Muscle of leg (tissue), 11 donors: ENCODE measurements around the gene ACKR2. TPM values are rescaled to one million over a fixed set of nuclear protein-coding genes. Genes with fewer than 3 reads are reported as not detected.

Source experiments
- DNase-seq: peaks from one replicate; pipeline ENCODE4 v3.0.0; 2013
- H3K27ac ChIP-seq: one replicate; pipeline ENCODE4 v1.5.1; 2013; ENCODE audit warnings: mild to moderate bottlenecking, low read length, control low read depth
- H3K27me3 ChIP-seq: one replicate; pipeline ENCODE4 v1.6.1; 2013; ENCODE audit warnings: low read length; ENCODE audit not compliant: control insufficient read depth, insufficient read depth
- H3K36me3 ChIP-seq: one replicate; pipeline ENCODE4 v1.6.1; 2013; ENCODE audit warnings: low read length; ENCODE audit not compliant: control insufficient read depth, insufficient read depth
- H3K4me1 ChIP-seq: one replicate; pipeline ENCODE4 v1.6.1; 2013; ENCODE audit warnings: low read length; ENCODE audit not compliant: control insufficient read depth, insufficient read depth
- H3K4me3 ChIP-seq: one replicate; pipeline ENCODE4 v1.5.1; 2013; ENCODE audit warnings: low read length, control low read depth
- H3K9me3 ChIP-seq: replicated peaks from 2 replicates; pipeline ENCODE4 v1.6.1; 2013; ENCODE audit warnings: low read depth, low read length; ENCODE audit not compliant: control insufficient read depth
- WGBS: methylation state at CpG from one replicate; pipeline ENCODE4 v1.1.5; 2013; ENCODE audit warnings: missing lambda C conversion rate; ENCODE audit not compliant: insufficient coverage; 5-methylcytosine and 5-hydroxymethylcytosine counted together
- polyA plus RNA-seq, 8 donors: library from polyadenylated mRNA; unstranded; fragments of 120-200 nt; gene quantifications; one replicate each; pipeline versions ENCODE4 v1.2.1 to v1.2.3, GENCODE V29; 2013; ENCODE audit warnings: inconsistent platforms in 1 of 8, low replicate concordance in 1 of 8; ENCODE audit not compliant: insufficient read length in 8 of 8, insufficient read depth in 1 of 8
- total RNA-seq: library from RNA; stranded (reverse); fragments of 120-200 nt; gene quantifications from one replicate; pipeline ENCODE4 v1.2.4, GENCODE V29; 2013

ACKR2 gene
- total and polyA plus RNA-seq, 9 donors = 0.26 to 0.69 (median 0.53) TPM

DNA sequence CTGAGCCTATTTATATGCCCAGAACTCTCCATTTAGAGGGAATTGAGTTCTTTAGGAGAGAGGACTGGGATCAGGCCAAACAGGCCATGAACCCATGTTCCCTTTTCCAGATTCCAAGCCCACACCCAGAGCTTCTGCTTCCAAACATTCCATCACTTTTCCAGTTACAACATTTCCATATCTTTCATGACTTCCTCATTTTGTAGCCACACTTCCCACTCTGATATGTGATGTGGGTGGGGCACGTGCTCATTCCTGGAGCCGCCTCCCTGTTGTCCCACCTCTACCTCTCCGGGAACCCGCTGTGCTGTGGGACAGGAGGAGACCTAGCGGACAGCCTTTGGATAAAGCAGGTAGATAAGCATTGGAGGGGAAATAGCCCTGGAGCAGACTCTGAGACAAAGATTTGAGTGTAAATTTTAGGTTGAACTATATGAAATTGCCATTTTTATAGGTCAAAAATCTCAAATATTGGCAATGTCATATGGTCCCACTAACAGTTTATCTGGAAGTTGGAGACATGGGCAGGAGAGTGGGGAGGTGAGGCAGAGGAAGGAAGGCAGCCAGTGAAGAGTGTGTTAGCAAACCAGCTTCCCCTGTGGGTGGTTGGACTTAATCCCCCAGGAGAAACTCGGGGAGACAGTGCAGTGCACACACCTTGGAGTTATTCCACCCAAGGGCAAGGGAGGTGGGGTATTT, 34.6 kb downstream of the ACKR2 start:
- peak; percentile 74 for DNase-seq
- peaks cover 20% of the 10 kb centered on the region for H3K4me1 ChIP-seq
- no peaks in the 10 kb centered on the region for H3K36me3 ChIP-seq
- no peak overlapping the region for H3K4me3 ChIP-seq
- WGBS = no CpG with 5 or more reads among the region's 6 CpGs
- H3K27ac ChIP-seq = no peak overlapping the region
- no peaks in the 10 kb centered on the region for H3K9me3 ChIP-seq
- H3K27me3 ChIP-seq = no peaks in the 10 kb centered on the region

DNA sequence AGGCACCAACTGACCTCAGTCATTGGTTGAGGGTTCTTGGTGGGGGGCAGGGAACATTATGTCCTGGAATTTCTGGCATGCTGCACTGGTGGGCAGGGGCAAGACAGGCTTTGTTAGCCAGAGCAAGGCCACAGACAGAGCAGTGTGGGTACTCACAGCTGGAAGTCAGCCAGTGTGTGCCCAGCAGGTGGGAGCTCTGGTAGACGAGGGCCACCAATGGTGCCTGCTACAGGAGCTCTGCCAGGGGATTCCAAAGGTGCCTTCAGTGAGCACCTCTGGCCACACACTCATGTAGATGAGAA, 35.1 kb downstream of the ACKR2 start:
- WGBS = 63% methylated on average over 1 of the region's 1 CpG
- no peak for DNase-seq
- no peak overlapping the region for H3K4me3 ChIP-seq
- peaks cover 20% of the 10 kb centered on the region for H3K4me1 ChIP-seq
- no peak overlapping the region for H3K27ac ChIP-seq
- no peaks in the 10 kb centered on the region for H3K36me3 ChIP-seq
- no peaks in the 10 kb centered on the region for H3K9me3 ChIP-seq
- H3K27me3 ChIP-seq = no peaks in the 10 kb centered on the region

DNA sequence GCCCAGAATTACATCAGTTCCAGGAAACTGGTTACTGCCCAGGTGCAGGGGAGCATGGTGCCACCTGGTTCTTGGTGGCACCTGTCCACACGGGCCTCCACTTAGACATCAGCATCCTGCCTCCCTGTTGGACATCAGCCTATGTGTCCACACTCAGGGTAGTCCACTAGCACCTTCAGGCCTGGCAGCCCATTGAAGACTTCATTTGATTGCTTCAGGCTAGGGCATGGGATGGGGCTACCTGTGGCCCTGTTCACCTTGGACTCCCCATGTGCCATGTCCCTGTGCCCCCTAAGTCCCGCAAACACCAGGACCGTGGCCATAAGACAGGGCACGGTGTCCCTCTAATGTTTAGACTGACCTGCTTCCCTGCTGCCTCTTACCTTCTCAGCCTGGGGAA, 35.6 kb downstream of the ACKR2 start:
- no peak for DNase-seq
- WGBS = no CpG with 5 or more reads among the region's 4 CpGs
- Histone ChIP-seq H3K27ac (no peak overlapping the region), H3K4me3 (no peak overlapping the region), H3K4me1 (peaks cover 20% of the 10 kb centered on the region), H3K9me3 (no peaks in the 10 kb centered on the region), H3K36me3 (no peaks in the 10 kb centered on the region), H3K27me3 (no peaks in the 10 kb centered on the region)

DNA sequence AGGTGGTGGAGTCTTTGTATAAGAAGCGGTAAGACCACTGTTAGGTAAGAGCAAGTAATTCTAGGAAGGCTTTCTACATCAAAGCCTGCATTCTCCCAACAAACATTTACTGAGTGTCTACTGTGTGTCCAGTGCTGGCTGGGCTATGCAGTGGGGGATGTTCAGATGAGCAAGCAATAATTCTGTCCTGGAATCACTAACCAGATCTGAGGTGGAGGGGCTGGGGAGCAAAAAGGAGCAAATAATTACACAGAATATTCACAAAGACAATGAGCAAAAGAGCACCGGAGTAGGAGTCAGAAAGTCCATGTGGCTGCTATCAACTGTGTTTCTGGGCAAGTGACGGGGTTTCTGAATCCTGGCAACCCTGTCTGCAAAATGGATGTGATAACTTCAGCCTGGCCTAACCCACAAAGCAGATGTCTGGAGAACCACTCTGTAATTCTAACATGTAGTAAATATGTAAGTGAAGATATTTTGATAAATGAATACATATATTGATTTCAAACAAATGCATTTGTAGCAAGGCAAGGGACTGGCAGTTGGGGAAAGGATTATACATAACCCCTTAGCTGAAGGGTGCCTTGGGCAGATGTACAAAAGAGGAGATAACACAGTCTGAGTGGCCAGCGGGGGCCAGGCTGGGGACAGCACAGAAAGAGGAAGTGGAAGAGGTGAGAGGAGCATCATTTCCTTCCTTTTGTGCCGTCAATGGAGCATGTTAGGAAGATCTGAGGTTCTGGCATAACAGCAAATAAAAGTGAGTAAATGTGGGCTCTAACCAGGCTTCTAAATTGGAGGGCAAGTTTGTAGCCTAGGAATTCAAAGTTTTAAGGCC, 37.7 kb downstream of the ACKR2 start:
- 50% methylated on average over 1 of the region's 5 CpGs for WGBS
- peaks cover 28% of the 10 kb centered on the region for H3K4me1 ChIP-seq
- H3K4me3 ChIP-seq = no peak overlapping the region
- no peaks in the 10 kb centered on the region for H3K9me3 ChIP-seq
- DNase-seq = peak; percentile 68
- no peaks in the 10 kb centered on the region for H3K27me3 ChIP-seq
- no peaks in the 10 kb centered on the region for H3K36me3 ChIP-seq
- peak overlapping the region; percentile 80 for H3K27ac ChIP-seq

DNA sequence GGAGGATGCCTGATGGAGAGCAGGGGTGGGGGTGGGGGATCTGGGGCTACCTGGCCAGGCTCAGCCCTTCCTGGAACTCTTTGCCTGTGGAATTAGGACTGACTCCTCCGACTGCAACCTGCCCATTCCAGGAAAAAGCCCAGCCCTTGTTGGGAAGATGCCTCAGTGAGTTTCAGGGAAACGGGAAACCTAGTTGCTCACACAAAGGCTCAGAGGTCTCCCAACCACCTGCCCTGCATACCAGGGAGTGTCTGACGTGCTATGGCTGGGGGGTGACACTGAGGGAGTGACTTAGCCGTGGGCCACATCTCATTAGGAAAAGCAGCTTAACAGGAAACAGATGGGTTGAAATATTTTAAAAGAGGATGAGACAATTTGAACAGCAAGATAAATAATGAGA, 38.5 kb downstream of the ACKR2 start:
- Histone ChIP-seq H3K27ac (no peak overlapping the region), H3K9me3 (no peaks in the 10 kb centered on the region), H3K4me1 (peaks cover 32% of the 10 kb centered on the region), H3K27me3 (no peaks in the 10 kb centered on the region), H3K4me3 (no peak overlapping the region), H3K36me3 (no peaks in the 10 kb centered on the region)
- DNase-seq = peak; percentile 35
- WGBS = no CpG with 5 or more reads among the region's 4 CpGs

DNA sequence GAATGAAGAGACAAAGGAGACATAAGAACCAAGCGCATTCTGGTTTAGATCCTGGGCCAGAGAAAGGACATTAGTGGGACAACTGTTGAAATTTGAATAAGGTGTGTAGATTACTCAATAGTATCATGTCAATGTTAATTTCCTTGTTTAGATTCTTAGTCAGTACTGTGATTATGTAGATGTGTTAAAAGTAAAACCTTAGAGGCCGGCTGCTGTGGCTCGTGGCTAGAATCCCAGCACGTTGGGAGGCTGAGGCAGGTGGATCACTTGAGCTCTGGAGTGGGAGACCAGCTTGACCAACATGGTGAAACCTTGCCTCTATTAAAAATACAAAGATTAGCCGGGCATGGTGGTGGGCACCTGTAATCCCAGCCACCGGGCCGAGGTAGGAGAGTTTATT, 39.8 kb downstream of the ACKR2 start:
- Histone ChIP-seq H3K36me3 (no peaks in the 10 kb centered on the region), H3K9me3 (no peaks in the 10 kb centered on the region), H3K27me3 (peaks cover 1% of the 10 kb centered on the region), H3K4me1 (peaks cover 30% of the 10 kb centered on the region), H3K4me3 (no peak overlapping the region), H3K27ac (no peak overlapping the region)
- 98% methylated on average over 5 of the region's 7 CpGs for WGBS
- DNase-seq = no peak

DNA sequence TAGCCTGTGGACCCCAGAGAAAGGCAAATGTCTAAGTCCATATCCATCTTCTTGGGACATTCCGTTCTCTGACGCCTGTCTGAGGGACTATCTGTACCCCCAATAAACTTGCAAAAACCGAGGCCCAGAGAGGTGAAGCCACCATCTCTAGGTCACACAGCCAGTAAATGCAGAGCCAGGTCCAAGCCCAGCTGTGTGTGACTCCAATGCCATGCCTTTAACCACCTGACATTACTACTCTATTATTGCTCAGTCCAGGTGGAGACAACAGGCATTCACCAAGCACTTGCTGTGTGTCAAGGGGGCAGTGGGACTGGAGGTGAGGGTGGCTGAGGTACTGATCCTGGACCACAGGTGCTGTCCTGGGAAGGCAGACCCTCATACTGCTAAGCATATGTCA, 41.0 kb downstream of the ACKR2 start:
- Histone ChIP-seq H3K4me3 (no peak overlapping the region), H3K36me3 (no peaks in the 10 kb centered on the region), H3K9me3 (no peaks in the 10 kb centered on the region), H3K27ac (no peak overlapping the region), H3K27me3 (peaks cover 2% of the 10 kb centered on the region), H3K4me1 (peaks cover 30% of the 10 kb centered on the region)
- WGBS = 92% methylated on average over 3 of the region's 3 CpGs
- DNase-seq = no peak

DNA sequence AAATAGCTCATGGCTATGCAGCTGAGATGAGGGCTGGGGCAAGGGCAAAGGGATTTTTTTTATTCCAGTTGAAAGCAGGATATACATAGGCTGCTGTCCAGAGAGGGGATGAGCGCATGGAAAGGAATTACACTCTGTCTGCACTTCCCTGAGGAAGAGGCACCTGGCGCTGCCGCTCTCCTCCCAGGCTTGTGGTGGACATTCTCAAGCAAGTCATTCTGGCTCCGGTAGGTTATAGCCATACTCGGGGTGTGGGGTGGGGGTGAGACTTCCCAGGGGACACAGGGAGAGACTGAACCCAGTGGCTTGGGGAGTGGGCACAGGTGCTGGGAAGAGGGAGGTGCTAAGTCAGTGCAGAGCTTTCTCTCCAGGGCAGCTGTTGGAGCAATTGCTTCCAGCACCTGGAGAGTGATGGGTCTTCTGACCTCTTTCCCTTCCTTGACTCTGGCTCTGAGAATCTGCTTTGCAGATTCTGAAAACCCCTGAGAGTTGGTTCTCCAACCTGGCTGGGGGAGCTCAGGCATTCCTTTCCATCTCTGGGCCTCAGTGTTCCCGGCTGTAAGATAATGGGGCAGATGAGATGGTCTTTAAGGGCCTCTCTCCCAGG, 42.1 kb downstream of the ACKR2 start:
- Histone ChIP-seq H3K36me3 (no peaks in the 10 kb centered on the region), H3K27me3 (peaks cover 2% of the 10 kb centered on the region), H3K27ac (no peak overlapping the region), H3K9me3 (no peaks in the 10 kb centered on the region), H3K4me1 (peaks cover 24% of the 10 kb centered on the region), H3K4me3 (no peak overlapping the region)
- DNase-seq = peak; percentile 58
- 42% methylated on average over 6 of the region's 6 CpGs for WGBS

DNA sequence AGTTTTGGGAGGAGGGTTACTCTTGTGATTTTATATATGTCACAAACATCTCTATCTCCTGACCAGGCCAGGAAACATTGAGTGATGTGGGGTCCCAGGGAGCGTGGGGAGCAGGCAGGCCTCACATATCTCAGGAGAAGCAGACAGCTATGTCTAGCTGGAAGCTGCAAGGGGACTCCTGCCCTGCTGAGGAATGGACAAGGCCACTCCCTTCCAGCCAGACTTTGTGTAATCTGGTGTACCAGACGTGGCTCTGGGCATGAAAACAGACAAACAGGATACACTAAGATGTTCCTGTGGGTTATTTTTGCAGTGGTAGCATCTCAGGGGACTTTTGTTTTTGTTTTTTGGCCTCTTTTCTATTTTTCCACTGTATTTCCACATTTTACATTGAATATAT, 43.2 kb downstream of the ACKR2 start:
- DNase-seq = peak; percentile 59
- Histone ChIP-seq H3K27ac (peak overlapping the region; percentile 10), H3K27me3 (peaks cover 2% of the 10 kb centered on the region), H3K4me3 (no peak overlapping the region), H3K36me3 (no peaks in the 10 kb centered on the region), H3K9me3 (no peaks in the 10 kb centered on the region), H3K4me1 (peaks cover 15% of the 10 kb centered on the region)
- no CpG with 5 or more reads among the region's 2 CpGs for WGBS

DNA sequence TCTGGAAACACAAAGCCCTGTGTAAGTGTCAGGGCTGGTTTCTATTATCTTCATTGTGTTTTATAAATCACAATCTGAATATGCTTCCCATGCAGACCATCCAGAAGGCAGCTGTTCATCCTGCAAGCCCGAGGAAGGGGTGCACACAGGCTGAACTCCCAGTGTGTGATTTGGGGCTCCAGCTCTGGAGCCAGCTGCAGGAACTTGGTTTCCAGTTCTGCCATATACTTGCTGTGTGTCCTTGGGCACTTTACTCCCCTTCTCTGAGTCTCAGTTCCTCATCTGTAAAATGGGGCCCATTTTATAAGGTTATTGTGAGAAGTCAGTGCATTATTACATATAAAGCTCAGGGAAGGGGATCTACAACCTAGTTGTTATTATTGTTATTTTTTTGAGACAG, 43.8 kb downstream of the ACKR2 start:
- Histone ChIP-seq H3K9me3 (no peaks in the 10 kb centered on the region), H3K27me3 (peaks cover 2% of the 10 kb centered on the region), H3K27ac (no peak overlapping the region), H3K4me1 (peaks cover 14% of the 10 kb centered on the region), H3K4me3 (no peak overlapping the region), H3K36me3 (no peaks in the 10 kb centered on the region)
- WGBS = 29% methylated on average over 1 of the region's 1 CpG
- no peak for DNase-seq
